22Rv1 (cell line): ENCODE data around the gene RFLNA.
"Not testable (repeated sequence)": the region's sequence is repeated elsewhere in the genome, so short reads cannot be mapped to it uniquely, and the experiment has no call there.

ENCODE experiments used
- H3K27ac ChIP-seq: fragments of 450-650 bp; 2 replicates; pipeline ENCODE4 v1.5.1; 2017
- ZFX ChIP-seq: fragments of 450-650 bp; IDR thresholded peaks from 2 replicates; pipeline ENCODE4 v1.6.1; 2017; ENCODE audit warnings: antibody characterized with exemption, borderline replicate concordance
- TF ChIP-seq, protein P1 (sequence below): fragments of 450-650 bp; IDR thresholded peaks from 2 replicates; pipeline ENCODE4 v1.5.1; 2017; ENCODE audit warnings: mild to moderate bottlenecking

The RFLNA gene

DNA sequence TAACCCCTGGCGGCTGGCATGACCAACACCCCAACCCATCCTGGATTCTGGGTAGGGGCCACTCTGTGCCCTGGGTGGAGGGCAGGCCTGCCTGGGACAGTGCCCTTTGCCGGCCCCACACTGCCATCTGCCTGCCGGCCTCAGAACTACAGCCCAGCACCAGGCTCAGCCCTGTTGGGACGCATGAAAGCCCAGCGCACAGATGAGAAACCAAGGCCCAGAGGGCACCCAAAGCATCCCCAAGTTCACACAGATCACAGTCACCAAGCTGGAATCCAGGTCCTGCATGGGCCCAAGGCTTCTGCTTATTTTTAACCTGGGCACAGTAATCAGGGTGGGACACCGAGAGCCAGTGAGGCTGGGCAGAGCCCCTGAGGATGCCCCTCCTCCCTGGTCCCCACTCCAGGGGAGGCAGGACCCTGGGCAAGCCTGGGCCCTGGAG, 26.2 kb downstream of the RFLNA start:
- H3K27ac ChIP-seq: no peak overlapping the region
- TF ChIP-seq, protein P1, sequence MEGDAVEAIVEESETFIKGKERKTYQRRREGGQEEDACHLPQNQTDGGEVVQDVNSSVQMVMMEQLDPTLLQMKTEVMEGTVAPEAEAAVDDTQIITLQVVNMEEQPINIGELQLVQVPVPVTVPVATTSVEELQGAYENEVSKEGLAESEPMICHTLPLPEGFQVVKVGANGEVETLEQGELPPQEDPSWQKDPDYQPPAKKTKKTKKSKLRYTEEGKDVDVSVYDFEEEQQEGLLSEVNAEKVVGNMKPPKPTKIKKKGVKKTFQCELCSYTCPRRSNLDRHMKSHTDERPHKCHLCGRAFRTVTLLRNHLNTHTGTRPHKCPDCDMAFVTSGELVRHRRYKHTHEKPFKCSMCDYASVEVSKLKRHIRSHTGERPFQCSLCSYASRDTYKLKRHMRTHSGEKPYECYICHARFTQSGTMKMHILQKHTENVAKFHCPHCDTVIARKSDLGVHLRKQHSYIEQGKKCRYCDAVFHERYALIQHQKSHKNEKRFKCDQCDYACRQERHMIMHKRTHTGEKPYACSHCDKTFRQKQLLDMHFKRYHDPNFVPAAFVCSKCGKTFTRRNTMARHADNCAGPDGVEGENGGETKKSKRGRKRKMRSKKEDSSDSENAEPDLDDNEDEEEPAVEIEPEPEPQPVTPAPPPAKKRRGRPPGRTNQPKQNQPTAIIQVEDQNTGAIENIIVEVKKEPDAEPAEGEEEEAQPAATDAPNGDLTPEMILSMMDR: peak; percentile 97
- TF ChIP-seq ZFX: no peak

GRCh38 chr12:124321556-124322270, 26.8 kb downstream of the RFLNA start:
- H3K27ac ChIP-seq: no peak overlapping the region
- TF ChIP-seq ZFX: no peak
- TF ChIP-seq, protein P1: no peak

DNA sequence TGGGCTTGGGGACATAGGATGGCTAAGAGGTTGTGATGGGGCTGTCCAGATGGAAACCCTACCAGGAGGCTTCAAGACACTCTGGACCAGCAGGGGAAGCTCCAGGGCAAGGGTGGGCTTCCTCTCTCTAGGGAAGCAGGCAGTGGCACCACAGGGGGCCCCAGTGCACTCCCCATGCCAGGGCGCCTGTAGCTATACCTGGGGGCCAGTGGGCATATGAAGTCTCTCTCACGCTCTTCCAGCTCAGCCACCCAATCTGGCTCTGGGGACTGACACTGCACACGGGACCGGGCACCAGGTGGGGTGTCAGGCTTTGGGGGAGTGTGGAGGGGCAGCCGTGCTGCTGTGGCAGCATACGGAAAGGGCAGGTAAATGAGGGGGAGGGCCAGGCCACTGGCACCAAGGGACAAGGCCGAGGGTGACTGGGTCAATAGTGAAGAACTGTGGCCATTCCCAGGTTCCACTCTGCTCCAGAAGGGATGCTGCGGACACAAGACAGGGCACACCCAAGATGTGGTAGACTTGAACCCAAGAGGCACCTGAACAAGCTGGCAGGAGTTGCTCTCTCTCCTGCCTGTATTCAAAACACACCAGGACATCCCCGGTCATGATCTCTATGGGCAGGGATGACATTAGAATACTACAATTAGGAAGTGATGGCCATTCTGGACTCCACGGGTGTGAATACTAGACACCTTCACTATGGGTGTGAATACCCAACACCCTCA, 27.5 kb downstream of the RFLNA start:
- TF ChIP-seq ZFX: no peak
- TF ChIP-seq, protein P1: no peak
- H3K27ac ChIP-seq: no peak overlapping the region

DNA sequence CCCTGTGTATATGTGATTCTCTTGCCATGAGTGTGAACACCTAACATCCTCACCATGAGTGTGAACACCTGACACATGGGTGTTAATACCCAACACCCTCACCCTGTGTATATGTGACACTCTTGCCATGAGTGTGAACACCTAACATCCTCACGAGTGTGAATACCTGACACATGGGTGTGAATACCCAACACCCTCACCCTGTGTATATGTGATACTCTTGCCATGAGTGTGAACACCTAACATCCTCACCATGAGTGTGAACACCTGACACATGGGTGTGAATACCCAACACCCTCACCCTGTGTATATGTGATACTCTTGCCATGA, 28.1 kb downstream of the RFLNA start:
- H3K27ac ChIP-seq: not testable (repeated sequence)

- TF ChIP-seq, protein P1: no peak
- TF ChIP-seq ZFX: no peak
- no peak overlapping the region for H3K27ac ChIP-seq
These were observed 29.1 kb downstream of the RFLNA start for GRCh38 chr12:124323771-124324530.

- no peak overlapping the region for H3K27ac ChIP-seq
These were observed 30.2 kb downstream of the RFLNA start for GRCh38 chr12:124324803-124325705.

More at GRCh38 chr12:124324803-124325705, 30.2 kb downstream of the RFLNA start:
- TF ChIP-seq, protein P1: no peak
- TF ChIP-seq ZFX: no peak
